HG03520 (cell line): ENCODE data around the gene C2orf72.
"Not testable (repeated sequence)": the region's sequence is repeated elsewhere in the genome, so short reads cannot be mapped to it uniquely, and the experiment has no call there.

ENCODE experiments used
- ATAC-seq: cut with Tn5 transposase; IDR thresholded peaks from one replicate; pipeline ENCODE4 v1.9.1; 2021; ENCODE audit warnings: mild to moderate bottlenecking, moderate library complexity; ENCODE audit not compliant: unreplicated experiment

C2orf72 gene

DNA sequence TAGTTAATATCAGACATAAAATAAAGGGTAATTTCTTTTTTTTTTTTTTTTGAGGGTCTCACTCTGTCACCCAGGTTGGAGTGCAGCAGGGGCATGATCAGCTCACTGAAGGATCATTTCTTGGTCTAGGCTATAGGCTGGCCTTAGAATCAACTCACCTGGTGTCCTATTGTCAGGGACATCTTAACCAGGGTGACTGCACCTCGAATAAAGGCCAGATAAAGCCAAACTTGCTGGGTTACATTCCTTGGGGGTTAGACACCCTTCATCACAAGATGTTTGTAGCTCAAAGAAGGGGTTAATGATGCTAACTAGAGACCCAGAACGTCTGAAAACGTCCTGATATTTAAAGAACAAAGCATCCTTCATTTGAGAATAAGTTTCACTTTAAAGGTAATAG lies 23.5 kb upstream of the C2orf72 start:
- no peak for ATAC-seq

DNA sequence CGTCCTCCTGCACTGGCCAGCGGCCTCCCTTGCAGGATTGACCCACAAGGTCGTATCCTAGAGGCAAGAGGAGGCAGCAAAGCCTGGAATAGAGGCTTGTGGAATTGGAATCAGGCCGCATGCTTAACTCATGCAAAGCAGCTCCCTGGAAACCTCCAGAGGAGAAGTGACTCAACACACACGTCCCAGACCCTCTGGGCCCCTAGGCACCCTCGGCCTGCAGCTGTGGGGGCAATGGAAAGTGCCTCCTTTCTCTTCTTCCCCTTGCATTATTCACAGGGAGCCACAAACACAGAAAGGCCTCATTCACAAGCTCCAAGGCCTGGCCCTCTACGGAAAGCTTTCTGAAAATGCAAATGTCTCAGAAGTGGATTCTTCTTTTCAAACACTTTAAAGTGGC lies 21.8 kb upstream of the C2orf72 start:
- no peak for ATAC-seq

- no peak for ATAC-seq
Observed at GRCh38 chr2:231015926-231016325, 21.4 kb upstream of the C2orf72 start.

DNA sequence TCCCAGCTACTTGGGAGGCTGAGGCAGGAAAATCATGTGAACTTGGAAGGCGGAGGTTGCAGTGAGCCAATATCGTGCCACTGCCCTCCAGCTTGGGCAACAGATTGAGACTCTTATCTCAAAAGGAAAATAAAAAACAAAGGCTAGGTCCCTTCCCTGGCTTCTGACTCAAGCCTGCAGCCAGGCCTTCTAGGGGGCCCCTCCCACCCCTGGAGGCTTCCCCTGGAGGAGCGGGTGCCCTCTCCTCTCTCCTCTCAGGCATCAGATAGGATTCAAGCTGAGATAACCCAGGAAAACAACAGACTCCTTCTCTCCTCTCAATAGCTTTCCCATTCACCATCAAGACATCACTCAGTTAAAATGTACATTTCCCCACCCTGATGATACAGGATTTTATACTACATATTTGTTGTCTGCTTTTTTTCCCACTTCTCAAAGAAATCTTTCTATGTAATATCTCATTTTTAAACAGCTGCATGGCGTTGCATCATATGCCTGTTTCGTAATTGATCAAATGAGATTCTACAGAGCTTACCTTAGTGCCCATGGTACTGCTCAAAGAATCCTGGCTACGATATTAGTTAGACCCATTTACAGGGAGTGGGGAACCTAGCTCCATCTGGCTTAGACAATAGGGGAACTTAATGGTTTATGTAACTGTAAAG lies 20.6 kb upstream of the C2orf72 start:
- ATAC-seq: no peak

GRCh38 chr2:231017231-231017598 lies 20.1 kb upstream of the C2orf72 start:
- ATAC-seq: no peak

DNA sequence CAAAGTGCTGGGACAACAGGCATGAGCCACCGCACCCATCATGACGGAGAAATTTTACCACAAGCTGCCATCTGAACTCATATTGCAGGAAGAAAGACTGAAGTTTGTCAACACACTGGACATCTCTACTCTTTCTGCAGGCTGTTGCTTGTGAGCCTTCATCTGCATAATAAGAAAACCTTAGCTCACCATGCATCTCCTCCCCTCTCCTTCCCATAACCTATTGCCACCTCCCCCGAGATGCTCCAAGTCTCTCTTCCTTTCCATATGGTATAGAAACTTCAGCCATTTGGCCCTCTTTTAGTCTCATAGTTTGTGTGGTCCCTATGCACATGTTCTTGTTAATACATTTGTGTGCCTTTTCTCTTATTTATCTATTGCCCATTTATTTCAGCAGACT lies 19.1 kb upstream of the C2orf72 start:
- ATAC-seq: no peak

DNA sequence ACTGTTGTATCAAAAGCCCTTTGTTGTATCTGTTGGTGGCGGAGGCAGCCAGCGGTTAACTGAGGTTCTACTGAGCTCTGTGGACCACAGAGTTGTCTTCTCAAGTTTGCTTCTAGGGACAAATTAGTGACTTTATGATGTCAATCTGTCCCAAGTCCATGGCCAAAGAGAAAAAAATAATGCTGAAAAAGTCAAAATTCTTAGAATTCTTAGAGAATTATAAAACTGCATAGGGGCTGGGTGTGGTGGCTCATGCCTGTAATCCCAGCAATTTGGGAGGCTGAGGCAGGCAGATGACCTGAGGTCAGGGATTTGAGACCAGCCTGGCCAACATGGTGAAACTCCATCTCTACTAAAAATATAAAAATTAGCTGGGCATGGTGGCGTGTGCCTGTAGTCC lies 12.3 kb upstream of the C2orf72 start:
- not testable (repeated sequence) for ATAC-seq

DNA sequence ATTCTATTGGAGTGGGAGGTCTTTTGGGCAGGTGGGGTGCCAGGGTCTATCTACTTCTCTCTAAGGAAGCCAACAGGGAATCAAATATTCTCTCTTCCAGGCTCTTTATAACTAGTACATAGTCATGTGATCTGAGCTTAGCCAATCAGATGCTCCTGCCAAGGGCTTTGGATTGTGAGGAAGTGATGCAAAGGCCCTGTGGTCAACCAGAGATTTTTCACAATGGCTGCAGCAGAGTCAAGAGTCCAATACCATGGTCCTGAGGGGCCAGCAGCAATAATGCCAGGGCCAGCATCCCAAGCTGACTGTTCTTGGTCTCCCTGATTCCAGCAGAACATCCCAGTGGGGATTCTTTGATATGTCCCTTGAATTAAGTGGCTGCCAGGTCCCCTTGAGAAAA lies 8.4 kb upstream of the C2orf72 start:
- no peak for ATAC-seq

GRCh38 chr2:231029563-231029962 lies 7.8 kb upstream of the C2orf72 start:
- ATAC-seq: no peak

DNA sequence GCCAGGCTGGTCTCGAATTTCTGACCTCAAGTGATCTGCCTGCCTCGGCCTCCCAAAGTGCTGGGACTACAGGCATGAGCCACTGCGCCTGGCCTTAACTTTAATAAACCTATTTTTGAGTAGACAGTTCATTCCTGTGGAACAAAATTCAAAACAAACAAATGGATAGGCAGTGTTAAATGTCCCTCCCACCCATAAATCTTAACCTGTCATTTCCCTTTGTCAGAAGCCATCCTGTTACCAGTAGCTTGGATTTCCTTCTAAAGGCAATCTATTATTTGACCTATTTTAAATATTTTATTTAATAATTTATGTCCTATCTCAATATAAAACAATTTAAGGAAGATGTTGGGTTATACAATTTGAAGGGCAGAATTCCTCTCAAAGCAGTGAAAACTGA lies 6.6 kb upstream of the C2orf72 start:
- no peak for ATAC-seq

DNA sequence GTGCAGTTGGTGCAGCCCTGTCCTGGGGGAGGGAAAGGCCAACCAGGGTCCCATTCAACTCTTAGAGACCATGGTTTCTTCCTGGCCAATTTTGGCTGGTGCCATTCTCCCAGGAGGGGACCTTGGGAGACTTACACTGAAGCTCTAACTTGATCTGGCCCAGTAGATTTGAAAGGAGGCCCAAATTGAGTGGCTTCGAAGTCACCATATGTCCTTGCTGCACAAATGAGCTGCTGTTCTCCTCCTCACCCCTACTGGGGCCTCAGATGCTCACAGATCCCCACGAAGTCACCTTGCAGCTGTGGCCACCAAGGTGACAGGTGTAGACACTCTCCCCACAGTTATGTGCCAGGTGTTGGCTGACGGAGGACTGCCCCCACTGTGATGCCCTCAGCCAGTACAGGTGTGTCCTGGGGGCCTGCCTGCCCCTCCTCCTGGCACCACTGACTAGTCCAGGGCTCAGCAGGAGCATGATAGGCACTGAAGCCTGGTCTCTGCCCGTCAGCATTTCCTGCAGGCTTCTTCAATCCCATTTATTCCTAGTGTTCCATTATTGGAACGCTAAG lies 4.7 kb upstream of the C2orf72 start:
- no peak for ATAC-seq

DNA sequence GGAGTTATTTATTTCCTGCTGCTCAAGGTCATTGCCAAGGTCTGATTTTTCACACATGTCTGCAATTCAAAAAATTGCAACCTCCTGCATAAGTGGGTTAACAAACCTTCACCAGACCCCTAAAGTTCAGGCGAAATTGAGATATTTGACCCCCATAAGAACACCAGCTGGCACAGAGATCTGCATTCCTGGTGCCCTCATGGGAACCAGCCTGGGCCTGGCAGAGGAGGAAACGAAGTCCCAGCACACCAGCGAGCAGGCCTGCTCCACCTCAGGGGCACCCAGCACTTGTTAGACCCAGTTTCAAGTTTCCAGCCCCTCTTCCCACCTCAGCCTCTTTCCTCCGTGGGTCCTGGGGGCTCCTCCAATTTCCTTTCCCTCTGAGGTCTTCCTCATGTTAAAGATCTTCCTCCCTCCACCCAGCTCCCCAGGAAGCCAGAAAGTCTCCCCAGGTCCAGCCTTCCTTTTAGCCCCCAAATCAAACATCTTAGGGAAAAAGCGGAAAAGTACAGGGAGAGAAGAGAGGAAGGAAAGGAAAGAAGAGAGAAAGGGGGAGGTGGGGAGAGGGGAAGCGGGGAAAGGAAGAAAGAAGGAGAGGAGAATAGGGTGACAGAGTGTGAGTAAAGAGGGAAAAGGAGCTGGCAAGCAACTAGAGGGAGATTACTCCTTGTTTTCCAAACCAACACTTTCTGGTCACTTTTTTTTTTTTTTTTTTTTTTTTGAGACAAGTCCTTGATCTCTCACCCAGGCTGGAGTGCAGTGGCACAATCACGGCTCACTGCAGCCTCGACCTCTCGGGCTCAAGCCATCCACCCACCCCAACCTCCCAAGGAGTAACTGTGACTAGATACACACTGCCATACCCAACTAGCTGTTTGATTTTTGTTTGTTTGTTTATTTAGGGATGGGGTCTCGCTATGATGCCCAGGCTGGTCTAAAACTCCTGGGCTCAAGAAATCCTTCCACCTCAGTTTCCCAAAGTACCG lies 3.9 kb upstream of the C2orf72 start:
- ATAC-seq: no peak

DNA sequence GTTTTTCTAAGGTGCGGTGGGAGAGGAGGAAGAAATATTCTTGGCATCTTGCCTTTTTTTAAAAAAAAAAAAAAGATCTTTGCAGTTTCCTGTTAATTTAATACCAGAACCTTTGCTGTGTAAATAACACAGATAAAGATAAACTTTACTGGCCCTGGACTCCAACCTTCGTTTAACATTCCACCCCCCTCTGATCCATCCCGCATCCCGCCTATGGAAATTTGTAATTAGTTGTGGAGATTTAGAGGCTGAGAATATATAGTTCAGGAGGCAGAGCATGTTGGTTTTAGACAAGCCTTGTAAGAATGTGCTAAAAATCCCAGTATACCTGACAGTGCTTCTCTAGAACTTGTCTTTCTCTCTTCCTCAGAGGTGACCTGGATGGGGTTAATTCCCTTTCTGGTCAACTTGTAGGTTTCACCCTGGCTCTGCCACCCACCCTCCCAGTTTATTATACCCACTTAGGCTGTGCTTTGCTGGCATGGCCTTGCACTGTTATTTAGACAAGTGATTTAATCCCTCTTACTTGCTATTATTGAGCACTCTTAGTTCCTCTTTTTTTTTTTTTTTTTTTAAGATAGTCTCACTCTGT lies 2.9 kb upstream of the C2orf72 start:
- no peak for ATAC-seq

DNA sequence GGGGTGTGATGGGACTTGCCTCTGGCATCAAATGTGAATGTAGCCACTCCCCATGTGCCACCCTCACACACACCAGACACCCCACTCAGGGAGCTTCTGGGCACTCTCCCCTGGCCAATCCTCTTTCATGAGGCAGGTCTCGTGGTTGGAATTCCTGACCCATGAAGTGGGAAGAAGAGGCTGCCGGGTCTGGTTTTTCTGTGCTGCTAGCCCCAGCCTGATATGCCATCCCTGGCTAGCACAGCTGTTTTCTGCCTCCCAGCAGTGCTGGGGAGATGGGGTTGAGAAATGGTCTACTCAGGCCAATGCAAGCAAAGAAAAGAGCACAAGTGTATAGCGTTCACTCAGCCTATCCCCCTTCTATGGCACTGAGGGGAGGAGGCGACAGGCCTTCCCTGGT lies 1.2 kb upstream of the C2orf72 start:
- no peak for ATAC-seq

DNA sequence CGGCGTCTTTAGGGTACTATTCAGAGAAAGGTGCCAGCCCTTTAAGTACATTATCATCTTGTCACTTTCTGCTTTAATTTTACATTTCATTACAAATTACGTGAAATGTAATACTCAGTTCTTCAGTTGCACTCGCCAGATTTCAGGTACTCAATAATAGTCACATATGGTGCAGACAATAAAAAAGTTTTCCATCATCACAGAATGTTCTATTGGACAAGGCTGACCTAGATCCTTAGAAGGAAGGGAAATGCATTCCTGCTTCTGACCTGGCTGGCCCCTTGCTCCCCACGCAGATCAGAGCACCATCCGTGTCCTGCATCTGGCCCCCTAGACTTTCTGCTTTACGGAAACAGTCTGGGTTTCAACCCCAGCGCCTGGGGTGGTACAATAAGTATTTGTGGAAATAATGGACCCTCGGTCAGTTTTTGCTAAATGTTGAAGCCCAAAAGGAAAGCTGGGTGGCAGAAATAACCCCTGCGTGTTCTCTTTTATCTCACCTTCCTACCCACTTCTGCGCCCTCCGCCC lies 681 bp upstream of the C2orf72 start:
- no peak for ATAC-seq

DNA sequence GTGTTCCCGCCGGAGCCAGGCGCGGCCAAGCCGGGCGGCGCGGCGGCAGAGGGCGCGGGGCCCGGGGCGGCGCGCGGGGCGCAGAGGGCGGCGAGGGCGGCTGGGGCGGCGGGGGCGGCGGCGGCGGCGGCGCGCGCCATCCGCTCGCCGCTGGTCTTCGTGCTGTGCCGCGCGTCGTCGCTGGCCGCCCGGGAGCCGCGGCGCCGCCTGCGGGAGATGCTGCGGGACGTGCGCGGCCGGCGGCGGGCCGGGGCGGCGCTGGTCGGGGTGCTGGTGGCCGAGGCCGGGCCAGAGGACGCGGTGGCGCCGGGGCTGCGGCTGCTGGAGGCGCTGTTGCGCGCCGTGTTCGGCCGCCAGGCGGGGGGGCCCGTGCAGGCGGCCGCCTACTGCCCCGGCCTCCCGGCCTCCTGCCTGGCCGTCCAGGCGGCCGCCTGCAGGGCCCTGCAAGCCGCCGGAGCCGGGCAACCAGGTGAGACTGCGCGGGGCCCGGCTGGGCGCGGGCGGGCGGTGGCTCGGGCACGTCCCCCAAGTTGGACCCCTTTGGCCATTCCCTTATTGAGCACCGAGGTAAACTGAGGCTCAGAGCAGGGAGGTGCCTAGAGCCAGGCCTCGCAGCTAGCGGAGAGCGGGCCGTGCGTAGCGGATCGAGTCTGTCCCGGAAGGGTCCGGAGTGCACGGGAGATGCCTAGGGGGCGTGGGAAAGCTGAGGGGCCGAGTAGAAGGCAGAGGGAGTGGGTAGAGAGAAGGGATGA lies 584 bp downstream of the C2orf72 start:
- ATAC-seq: no peak

- ATAC-seq: no peak
Observed at GRCh38 chr2:231038483-231039293, 1.4 kb downstream of the C2orf72 start.

GRCh38 chr2:231039294-231039664 lies 2.0 kb downstream of the C2orf72 start:
- no peak for ATAC-seq

DNA sequence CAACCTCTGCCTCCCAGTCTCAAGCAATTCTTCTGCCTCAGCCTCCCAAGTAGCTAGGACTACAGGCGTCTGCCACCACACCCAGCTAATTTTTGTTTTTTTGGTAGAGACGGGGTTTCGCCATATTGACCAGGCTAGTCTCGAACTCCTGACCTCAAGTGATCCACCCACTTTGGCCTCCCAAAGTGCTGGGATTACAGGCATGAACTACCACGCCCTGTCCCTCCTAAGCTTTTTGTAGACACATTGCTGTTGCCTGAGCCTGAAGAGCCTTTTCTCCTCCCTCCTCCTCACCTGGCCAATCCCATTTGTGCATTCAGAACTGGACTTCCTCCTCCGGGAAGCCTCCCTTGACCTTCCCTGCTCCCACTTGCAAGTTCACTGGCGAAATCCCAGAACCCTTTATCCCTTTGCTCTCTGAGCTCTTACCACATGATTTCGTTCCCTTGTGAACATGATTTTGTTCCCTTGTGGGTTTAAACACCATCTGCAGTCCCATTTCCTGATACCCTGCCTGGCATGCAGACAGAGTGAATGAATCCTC lies 2.6 kb downstream of the C2orf72 start:
- no peak for ATAC-seq
